HS-5 (cell line): ENCODE results near the gene SCP2.

ENCODE experiments used
- DNase-seq: peaks from one replicate; pipeline ENCODE4 v3.0.0-alpha.2; 2012; ENCODE audit warnings: low read depth

The SCP2 gene

GRCh38 chr1:53037159-53037558, 110.1 kb downstream of the SCP2 start:
- DNase-seq = no peak

GRCh38 chr1:53038566-53038965, 111.5 kb downstream of the SCP2 start:
- DNase-seq = no peak

- peak; percentile 67 for DNase-seq
Measured at GRCh38 chr1:53043271-53043670, 116.2 kb downstream of the SCP2 start.

GRCh38 chr1:53044926-53045325, 117.8 kb downstream of the SCP2 start:
- no peak for DNase-seq

- peak; percentile 16 for DNase-seq
Measured at GRCh38 chr1:53046930-53047329, 119.9 kb downstream of the SCP2 start.

GRCh38 chr1:53047737-53048736, 121.0 kb downstream of the SCP2 start:
- peak; percentile 86 for DNase-seq

- no peak for DNase-seq
Measured at GRCh38 chr1:53048960-53049573, 122.0 kb downstream of the SCP2 start.

- DNase-seq = no peak
Measured at GRCh38 chr1:53049574-53049967, 122.5 kb downstream of the SCP2 start.

GRCh38 chr1:53050310-53050709, 123.2 kb downstream of the SCP2 start:
- no peak for DNase-seq

GRCh38 chr1:53051676-53052075, 124.6 kb downstream of the SCP2 start:
- no peak for DNase-seq

- DNase-seq = no peak
Measured at GRCh38 chr1:53057127-53057526, 130.1 kb downstream of the SCP2 start.

- no peak for DNase-seq
Measured at GRCh38 chr1:53060579-53060978, 133.5 kb downstream of the SCP2 start.

- no peak for DNase-seq
Measured at GRCh38 chr1:53061123-53061858, 134.2 kb downstream of the SCP2 start.

- DNase-seq = no peak
Measured at GRCh38 chr1:53061859-53062707, 135.0 kb downstream of the SCP2 start, which contains the start of gene PODN. Gene PODN (plus strand): TSS chr1:53062213. CDS start chr1:53069856, 7,643 bp downstream.

- no peak for DNase-seq
Measured at GRCh38 chr1:53062708-53063591, 135.9 kb downstream of the SCP2 start.

- DNase-seq = no peak
Measured at GRCh38 chr1:53063744-53064515, 136.9 kb downstream of the SCP2 start.

GRCh38 chr1:53065391-53065790, 138.3 kb downstream of the SCP2 start:
- no peak for DNase-seq

GRCh38 chr1:53066488-53066887, 139.4 kb downstream of the SCP2 start:
- no peak for DNase-seq

- no peak for DNase-seq
Measured at GRCh38 chr1:53066891-53067738, 140.0 kb downstream of the SCP2 start.
